GM12873 (cell line): ENCODE measurements around the gene SKP1.

Experiments
- CTCF ChIP-seq: IDR thresholded peaks from 2 replicates; pipeline ENCODE4 v1.5.1; 2012; ENCODE audit warnings: low read depth, mild to moderate bottlenecking, moderate library complexity, low read length, control low read depth; ENCODE audit not compliant: insufficient read depth; ENCODE audit errors: missing control alignments

The SKP1 gene

DNA sequence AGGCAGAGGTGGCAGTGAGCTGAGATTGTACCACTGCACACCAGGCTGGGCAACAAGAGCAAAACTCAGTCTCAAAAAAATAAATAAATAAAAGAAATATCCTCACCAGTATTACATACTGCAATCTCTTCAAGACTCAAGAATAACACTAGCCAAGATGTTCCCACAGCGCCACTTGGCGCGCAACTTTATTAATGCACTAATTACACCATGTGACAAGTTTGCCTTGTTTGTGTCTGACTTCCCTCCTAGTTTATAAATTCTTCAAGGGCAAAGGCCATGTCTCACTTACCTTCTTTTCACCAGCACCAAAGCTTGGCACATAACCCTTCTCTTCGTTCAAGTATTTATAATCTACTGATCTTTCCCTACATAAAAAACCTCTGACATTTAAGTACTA lies 4.8 kb downstream of the SKP1 start:
- TF ChIP-seq CTCF: no peak

GRCh38 chr5:134162592-134162991 lies 14.2 kb downstream of the SKP1 start:
- TF ChIP-seq CTCF: no peak

GRCh38 chr5:134161513-134162395 lies 15.0 kb downstream of the SKP1 start:
- no peak for TF ChIP-seq CTCF

GRCh38 chr5:134153657-134154056 lies 23.1 kb downstream of the SKP1 start:
- TF ChIP-seq CTCF: no peak

GRCh38 chr5:134153241-134153640 lies 23.5 kb downstream of the SKP1 start:
- no peak for TF ChIP-seq CTCF

DNA sequence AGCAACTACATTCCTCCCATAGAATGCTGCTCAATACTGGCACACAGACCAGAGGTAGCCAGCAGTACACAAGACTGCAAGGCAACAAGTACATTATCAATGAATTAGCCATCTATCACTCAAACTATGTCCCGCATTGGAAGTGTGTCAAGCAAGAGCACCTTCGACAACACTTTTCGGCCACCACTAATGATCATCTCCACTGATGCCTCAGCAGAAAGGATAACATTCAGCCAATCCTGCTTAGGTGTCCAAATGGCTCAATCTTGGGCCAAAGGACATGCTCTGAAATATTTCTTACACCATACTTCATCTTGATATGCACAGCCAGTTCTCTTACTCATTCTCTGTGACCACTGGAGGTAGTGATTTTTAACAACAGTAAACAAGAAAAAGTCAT lies 25.0 kb downstream of the SKP1 start:
- TF ChIP-seq CTCF: no peak

DNA sequence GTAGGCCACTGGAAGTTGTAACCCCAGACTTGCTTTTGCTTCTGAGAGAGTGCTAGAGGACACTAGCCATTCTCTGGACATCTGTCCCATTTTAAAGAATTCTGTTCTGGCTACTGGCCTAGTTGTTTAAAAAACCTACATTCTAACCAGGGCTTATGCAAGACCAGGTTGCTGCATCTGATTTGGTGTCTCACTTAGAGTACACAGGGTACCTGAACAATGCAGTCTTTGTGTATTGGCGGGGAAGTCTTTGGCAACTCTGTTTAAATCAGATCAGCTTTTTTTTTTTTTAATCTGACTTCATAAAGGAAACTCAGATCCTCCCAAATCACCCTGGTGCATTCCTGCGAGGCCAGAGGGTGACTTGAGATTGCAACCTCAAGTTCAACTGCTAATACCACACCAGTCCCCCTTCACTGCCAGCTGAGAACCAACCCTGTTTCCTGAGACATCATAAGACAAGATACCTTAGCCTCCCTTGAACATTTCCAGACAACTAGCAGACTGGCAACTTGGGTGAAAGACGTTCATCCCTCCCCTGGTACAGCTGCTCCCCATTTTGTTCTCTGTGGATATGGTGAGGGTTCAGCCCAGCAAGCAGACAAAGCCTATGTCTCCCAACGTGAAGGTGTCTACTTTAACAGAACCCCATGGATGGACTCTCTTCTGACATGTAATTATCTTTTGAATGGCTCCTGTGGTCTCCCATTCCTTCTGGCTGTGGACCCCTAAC lies 27.0 kb downstream of the SKP1 start:
- TF ChIP-seq CTCF: no peak
